ENCODE measurements around the gene KMO.

GRCh38 chr1:241507189-241507863 is 24.9 kb upstream of the KMO start:
- TF ChIP-seq, protein P1, sequence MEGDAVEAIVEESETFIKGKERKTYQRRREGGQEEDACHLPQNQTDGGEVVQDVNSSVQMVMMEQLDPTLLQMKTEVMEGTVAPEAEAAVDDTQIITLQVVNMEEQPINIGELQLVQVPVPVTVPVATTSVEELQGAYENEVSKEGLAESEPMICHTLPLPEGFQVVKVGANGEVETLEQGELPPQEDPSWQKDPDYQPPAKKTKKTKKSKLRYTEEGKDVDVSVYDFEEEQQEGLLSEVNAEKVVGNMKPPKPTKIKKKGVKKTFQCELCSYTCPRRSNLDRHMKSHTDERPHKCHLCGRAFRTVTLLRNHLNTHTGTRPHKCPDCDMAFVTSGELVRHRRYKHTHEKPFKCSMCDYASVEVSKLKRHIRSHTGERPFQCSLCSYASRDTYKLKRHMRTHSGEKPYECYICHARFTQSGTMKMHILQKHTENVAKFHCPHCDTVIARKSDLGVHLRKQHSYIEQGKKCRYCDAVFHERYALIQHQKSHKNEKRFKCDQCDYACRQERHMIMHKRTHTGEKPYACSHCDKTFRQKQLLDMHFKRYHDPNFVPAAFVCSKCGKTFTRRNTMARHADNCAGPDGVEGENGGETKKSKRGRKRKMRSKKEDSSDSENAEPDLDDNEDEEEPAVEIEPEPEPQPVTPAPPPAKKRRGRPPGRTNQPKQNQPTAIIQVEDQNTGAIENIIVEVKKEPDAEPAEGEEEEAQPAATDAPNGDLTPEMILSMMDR (IDR thresholded peaks at IDR 0.05), result no peak
- no peak for TF ChIP-seq ZFX (IDR thresholded peaks at IDR 0.05; ENCODE audit: borderline replicate concordance)

Measured in 22Rv1 (cell line).